Stimulated activated CD4-positive, alpha-beta T cell treated with anti-CD3 and anti-CD28 coated beads, Interleukin-1b, Interleukin-23, amount 100 ng/mL, for 1 hour (primary cell): ENCODE measurements around the gene PRDM11.

Source experiments
- DNase-seq, 2 donors: peaks; one replicate each; pipeline ENCODE4 v3.0.0-alpha.2; 2020; ENCODE audit warnings: low read depth in 2 of 2

The PRDM11 gene

DNA sequence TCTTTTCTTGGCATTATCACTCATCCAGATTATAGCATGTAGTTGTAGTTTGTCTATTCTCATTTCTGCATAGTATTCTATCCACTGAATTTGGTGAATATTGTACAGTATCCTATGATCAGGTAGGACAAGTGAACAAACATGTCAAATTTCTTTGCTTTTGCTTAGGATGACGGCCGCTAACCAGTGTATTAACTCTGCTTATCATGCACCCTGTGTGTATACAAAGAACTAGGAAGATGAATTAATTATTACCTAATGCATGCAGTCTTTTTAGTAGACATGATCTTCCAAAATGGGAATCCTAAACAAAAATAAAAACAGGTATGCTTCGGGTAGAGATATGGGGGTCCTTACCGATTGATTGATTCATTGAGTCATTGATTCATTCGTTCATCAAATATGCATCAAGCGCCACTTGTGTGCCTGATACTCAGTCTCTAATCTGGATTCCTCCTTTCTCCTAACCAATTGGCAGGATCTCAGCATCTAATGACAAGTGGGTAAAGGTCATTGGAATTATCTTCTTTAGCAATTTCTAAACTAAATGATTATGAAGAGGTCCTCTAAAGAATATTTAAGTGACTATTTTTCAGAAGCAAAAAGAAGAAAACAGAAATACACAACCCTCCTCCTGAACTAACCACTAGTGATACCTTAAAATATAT is 27.9 kb downstream of the PRDM11 start:
- DNase-seq = no peak

DNA sequence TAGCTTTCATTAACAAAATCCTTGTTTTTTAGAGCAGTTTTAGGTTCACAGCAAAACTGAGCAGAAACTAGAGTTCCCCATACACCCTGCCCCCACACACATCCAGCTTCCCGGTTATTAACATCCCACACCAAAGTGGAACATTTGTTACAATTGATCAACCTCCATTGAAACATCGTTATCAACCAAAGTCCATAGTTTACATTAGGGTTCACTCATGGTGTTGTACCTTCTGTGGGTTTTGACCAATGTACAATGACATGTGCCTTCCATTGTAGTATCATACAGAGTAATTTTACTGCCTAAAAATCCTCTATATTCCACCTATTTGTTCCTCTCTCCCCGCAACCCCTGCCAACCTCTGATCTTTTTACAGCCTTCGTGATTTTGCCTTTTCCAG is 28.5 kb downstream of the PRDM11 start:
- DNase-seq = no peak

DNA sequence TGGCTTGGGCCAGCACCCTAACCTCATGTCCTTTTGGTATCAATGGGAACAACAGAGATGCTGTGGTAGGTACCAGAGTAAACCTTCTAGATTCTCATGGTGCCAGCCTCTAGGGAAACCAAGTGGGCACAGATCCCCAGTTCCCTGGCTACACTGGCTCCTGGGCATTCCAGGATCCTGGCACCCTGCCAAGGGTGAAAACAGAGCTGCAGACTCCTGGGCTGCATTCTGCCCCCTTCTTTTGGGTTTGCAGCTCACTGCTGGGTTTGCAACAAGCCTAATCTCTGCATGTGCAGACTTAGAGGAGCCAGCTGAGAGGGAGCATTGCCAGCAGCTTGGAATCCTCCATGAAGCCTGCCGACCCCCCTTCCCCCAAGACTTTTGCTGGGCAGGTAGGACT is 30.6 kb downstream of the PRDM11 start:
- DNase-seq = no peak

DNA sequence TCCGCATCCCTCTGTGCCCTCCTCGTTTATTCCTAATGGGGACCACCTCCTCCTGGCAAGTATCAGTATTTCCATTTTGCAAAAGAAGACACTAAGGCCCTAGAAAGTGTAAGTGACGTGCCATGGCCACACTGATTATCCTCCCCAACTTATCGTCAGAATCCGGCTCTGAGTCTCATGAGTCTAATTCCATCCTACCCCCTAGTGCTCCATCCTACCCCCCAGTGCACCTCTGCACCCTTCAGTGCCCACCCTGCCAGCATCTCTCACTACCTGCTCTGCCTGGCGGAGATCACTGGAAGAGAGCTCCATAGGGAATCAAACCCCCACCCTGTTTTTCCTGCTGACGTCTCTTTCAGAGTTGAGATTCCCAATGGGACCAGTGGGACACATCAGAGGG is 31.8 kb downstream of the PRDM11 start:
- no peak for DNase-seq

DNA sequence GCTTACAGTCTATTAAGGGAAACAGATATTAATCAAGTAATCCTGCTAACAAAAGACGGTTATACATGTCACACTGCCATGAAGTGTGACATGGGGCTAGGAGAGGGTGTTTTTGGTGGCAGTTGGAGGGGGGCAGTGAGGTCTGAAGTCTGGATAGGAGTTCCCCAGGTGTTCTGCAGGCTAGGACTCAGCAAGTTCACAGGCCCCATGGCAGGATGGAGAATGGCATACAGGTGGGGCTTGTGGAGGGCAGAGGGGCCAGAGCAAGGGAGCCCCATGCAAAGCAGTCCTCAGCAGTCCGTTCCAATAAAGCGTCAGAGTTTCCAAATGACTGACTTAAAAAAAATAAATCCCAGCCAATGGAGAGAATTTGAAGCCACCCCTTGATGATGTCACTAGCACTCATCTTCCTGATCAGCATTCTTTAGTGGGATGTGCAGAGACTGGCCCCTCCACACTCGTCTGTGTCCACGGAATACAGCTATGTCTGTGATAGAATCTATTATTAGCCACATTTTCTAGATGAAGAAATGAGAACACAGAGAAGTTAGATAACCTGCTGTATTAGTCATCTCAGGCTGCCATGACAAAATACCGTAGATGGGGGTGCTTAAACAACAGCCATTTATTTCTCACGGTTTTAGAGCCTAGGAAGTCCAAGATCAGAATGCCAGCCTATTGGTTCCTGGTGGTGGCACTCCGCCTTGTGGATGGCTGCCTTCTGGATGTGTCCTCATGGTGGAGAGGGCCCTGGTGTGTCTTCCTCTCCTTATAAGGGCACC is 32.6 kb downstream of the PRDM11 start:
- no peak for DNase-seq

DNA sequence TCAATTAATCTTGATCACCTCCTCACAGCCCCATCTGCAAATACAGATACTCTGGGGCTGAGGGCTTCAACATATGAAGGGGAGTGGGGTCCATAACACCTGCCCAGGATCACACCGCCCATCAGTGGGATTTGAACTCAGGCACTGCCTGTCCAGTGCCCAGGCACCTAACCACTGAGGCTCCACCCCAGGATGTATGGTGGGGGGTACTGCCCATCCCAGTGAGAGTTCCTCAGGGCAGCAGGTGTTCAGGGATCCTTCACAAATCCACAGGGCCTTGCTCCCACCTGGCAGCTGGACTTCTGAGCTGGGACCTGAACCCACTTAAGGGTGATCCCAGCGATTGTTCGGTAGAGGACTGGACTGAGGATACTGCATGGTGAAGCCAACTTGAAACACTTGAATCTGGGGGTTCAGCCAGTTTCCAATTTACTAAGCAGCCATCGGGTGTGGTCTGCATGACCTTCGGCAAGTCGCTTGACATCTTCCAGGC is 33.3 kb downstream of the PRDM11 start:
- no peak for DNase-seq

DNA sequence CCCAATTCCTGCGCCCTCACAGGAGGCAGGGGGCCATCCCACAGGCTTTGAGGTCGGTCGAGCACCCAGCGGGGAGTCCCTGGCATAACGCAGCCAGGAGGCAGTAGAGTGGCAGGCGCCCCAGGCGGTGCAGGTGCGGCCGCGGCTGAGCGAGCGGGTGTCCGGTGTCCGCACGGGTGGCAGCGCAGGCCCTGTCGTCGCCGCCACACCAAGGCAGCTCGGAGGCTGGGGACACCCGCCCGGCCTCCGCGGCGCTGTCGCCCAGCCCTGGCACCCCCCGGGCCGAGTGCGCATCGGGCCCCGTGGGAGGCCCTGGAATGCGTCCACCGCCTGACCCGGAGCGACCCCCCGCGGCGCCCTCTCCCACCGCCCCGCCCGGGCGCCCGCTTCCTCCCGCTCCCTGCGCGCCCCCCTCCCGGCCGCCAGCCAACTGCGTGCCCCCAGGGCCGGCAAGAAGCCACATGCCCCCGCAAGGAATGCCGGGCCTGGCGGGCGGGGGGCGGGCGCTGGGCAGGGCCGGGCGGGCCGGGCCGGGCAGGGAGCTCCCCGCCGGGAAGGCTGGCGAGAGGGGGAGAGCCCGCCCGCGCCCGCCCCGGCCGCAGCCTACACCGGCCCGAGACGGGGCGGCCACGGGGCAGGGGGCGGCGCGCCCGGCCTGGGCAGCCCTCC is 33.9 kb downstream of the PRDM11 start:
- DNase-seq = no peak

DNA sequence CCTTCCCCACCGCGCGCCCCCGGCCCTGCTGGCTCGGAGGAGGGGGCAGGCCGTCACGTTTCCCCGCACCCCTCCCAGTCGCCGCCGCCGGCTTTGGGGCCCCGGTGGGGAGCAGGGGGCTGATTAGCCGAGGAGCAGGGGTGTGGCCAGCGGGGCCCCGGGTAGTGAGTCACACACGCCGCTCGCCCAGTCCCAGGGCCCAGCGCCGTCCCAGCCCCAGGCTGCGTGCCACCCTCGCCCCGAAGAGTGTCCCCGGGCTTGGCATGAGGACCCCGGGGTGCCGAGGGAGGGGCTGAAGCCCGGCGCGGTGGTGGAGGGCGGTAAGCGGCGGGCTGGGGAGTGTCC is 34.4 kb downstream of the PRDM11 start:
- DNase-seq = peak in 1 of 2 donors; percentile 6

DNA sequence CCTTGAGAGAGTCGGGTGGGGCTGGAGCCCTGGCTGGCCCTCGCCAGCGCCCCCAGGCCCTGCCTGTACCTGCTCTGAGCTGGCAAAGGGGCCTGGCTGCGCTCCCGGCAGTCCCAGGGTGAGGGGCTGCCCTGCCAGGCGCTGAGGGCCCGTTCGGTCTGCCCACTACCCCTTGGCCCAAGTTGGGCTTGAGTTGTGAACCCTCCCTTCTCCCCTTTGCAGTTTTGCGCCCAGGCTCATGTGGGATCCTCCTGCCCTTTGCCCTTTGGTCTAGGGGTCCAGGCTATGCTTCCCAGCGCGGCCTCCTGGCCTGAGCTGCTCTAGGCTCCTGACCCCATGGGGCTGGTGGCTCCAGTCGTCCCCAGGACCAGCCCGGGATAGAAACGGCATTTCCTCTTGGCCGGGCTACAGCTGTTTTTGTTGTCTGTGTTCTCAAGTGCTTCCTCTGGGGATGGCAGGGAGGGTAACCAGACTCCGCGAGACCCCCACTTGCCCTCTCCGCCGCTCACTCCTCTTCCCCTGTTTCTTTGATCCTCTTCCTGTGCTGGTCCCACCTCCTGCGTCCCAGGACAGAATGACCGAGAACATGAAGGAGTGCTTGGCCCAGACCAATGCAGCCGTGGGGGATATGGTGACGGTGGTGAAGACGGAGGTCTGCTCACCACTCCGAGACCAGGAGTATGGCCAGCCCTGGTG is 34.9 kb downstream of the PRDM11 start:
- no peak for DNase-seq

DNA sequence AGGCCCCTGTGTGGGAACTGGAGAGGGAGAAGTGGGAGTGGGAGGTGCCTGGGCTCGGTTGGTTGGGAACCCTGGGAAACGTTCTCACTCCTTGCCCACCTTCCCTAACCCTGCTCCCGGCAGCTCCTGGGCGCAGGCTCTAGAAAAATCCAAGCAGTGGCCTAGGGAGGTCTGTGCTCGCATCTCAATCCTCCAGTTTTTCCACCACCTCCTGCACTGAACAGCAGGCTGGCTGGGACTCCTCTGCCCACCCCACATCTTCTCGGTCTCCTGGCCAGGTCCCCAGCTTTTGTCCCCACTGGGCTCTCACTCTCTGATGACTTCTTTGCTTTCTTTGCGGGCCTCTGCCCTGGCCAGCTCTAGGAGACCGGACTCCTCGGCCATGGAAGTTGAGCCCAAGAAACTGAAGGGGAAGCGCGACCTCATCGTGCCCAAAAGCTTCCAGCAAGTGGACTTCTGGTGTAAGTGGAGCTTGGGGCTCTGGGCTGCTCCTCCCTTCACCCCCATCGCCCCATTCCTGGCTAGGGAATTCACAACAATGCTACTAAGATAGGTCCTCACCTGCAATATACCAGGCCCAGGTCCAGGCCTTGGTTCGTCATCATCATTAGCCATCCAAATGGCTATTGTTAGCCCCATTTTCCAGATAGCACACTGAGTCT is 35.6 kb downstream of the PRDM11 start:
- no peak for DNase-seq

DNA sequence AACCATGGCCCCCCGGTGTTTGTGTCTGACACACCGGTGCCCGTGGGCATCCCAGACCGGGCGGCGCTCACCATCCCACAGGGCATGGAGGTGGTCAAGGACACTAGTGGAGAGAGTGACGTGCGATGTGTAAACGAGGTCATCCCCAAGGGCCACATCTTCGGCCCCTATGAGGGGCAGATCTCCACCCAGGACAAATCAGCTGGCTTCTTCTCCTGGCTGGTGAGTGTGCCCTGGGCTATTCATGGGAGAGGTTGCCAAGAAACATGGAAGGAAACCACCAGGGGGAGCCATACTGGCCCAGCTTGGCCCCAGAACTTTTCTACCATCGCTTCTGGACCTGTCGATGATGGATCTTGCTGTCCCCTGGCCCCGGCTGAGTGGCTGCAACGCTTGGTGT is 36.5 kb downstream of the PRDM11 start:
- no peak for DNase-seq

DNA sequence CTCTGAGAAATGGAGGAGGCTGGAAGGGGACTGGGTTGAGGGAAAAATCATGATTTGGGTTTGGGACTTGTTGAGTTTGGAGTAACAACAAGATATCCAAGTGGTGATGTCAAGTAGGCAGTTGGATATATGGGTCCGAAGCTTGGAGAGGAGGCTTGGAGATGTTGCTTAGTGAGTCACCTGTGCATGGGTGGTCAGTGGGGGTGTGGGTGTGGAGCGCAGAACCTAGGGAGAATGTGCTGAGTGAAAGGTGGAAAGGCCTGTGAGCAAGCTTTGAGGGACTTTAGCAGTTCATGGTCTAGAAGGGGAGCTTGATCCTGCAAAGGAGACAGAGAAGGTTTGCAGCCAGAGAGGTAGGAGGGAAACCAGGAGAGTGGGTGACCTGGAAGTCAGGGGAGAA is 38.2 kb downstream of the PRDM11 start:
- no peak for DNase-seq

DNA sequence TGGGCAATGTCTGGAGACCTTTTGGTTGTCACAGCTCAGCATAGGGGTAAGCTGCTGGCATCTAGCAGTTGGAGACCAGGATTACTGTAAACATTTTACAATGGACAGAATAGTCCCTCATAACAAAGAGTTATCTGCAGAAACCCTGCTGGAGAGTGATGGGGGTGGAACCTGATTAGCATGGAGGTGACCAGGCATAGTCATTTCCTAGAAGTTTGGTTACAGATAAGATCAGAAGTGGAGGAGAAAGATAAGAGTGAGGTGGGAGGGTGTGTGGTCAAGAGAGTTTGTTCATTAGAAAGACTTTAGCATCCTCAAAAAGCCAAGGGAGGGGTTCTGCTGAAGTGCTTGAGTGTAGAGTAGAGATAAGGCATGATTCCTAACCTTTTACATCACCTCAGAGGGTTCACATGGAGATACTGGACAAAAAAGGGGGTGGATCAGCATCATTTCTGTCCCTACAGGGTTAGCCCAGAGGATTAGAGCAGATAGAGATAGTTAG is 38.8 kb downstream of the PRDM11 start:
- DNase-seq = no peak

DNA sequence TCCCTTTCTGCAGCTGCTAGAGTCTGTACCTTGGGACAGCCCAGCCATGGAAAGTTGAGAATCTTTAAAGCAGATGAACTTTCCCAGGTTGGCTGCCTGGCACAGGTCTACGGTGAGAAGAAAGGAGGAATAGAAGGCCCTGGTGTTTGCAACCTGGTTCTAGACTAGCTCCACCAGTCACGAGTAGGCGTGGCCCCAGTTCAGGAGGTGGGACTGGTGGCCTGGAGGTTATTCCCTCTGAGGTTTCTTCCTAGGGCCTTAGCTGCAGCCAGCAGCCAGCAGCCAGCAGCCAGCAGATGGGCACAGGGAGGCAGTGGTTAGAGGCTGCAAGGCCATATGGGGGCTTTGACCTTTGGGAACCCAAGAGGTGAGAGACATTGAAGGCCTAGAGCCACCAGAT is 40.9 kb downstream of the PRDM11 start:
- no peak for DNase-seq

DNA sequence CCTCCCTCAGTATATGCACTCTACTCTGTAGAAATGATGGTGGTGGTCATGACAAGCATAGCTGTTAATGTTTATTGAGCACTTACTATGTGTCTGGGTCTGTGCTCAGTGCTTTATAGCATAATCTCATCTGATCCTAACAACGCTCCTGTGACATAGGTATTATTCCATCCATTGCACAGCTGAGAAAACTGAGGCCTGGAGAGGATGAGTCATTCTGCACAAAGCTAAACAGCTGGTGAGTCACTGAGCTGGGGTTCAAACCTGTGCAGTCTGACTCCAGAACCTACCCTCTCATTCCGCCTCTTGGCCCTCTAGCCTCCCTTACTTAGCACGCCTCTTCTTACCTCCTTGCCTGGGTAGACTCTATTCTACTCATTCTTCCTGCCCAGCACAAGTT is 41.7 kb downstream of the PRDM11 start:
- DNase-seq = no peak

DNA sequence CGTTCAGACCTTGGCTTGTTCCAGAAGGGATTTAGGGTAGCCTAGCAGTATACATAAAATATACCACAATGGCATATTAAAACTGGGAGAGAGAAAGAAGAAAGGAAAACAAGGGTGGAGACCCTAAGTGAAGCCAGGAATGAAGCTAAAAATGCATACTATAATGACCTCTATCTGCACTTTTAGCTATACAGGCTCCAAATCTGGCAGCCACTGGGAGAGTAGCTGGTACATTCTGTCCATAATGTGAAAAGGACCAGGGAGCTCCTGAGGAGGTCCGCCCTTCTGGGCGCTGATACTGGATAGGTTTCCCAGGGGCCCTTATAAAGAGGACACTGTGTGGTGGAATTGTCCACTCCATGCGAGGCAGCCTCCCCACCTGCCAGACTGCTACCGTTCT is 42.8 kb downstream of the PRDM11 start:
- no peak for DNase-seq

DNA sequence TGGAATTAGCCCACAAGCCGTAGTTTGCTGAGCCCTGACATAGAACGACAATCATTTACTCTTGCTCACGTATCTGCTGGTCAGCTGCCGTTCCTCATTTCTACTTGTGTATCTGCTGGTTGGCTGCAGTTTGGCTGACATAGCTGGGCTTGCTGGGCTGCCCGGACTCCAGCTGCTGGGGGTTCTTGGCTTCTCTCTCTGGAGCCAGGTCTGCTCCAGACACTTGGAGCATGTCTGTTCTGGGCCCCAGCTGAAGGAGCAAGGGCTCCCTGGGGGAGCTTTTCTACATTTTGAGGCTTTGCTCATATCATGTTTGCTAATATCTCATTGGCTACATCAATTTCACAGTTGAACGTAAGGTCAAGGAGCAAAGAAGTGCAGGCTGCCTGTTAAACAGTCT is 47.3 kb downstream of the PRDM11 start:
- no peak for DNase-seq

DNA sequence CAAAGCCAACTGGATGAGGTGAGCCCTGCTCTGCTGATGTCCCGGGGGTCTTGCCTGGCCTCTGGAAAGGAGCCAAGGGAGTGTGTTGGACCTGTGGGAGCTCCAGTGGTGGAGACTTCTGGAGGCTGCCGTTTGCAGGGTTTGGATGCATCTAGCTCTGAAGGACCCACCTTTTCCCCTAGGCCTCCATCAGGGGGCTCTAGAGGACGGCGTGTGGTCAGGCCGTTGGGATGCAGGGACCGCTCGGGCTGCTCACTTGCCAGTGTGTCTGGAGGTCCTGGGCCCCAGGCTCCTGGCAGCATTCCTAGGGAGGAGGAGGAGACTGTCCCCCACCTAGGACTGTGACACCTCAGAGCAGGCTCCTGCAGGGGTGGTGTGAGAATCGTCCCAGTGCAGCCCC is 58.3 kb downstream of the PRDM11 start:
- DNase-seq = no peak

DNA sequence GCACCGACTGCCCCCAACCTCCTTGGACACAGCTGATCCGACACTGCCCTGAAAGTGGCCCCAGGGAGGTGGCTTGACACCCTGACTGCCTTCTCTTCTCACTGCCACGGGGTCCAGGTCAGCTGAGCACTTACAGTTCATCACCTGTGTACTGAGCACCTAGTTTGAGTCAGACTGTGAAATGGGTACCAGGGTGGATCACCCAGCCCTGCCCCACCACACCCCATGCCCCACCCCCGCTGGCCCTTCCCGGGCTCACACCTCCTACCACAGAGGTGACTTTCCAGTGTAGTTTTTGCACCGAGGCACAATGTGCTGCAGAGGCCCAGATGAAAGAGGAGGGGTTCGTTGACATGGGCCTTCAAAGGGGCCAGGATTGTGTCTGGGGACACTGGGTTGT is 59.5 kb downstream of the PRDM11 start:
- DNase-seq = no peak

DNA sequence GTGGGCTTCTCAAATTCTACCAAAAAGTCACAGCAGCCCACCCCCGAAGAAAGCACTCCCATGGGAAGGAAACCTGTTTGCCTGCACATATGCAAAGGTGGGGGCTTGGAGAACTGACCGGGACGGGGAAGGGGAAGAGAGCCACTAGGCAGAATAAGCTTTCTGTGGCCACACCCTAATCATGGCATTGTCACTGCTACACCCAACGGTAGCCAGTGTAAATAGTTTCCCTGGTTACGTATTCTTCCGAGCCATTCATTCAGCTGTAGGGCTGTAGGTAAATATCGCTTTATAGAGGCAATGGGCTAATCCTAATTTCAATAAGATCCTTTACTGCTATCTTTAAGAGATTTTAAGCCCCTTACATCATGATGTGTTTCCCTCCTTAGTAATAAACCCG is 61.7 kb downstream of the PRDM11 start:
- DNase-seq = no peak

DNA sequence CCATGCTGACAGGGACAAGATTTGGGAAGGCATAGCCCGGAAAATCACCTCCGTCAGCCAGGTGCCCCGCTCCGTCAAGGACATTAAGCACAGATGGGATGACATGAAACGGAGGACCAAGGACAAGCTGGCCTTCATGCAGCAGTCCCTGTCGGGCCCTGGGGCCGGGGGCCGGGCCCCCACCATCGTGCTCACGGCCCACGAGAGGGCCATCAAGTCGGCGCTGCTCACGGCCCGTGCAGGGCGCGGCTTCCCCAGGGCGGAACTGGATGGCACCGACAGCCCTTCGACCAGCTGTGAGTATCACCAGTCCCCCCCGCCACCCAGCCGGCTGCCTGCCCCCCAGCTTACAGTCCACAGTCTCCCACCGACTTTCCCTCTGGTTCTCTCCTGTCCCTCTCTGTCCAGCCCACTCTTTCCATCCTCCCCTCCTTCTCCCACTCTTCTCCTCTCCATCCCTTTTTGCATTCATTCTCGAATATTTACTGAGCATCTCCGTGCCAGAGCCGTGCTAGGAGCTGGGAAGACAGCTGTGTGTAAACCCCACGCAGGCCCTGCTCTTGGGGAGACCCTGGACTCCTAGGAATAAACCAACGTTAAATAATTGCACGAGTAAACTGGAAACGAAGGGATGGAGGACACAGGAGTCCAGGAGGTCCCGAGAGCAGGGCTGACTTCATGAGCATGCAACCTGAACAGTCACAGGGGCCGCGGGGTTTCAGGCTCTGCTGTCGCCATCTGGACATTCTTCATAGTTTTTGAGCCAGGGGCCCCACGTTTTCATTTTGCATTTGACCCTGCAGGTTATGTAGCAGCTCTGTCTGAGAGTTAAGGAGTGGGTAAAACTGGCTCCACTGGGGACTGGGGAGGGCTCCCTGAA is 62.8 kb downstream of the PRDM11 start:
- no peak for DNase-seq
